Right lobe of liver (tissue), 6 donors: ENCODE data around the gene ENPP6. TPM values are rescaled to one million over a fixed set of nuclear protein-coding genes. Genes with fewer than 3 reads are reported as not detected.
A peak's percentile ranks its signal among the peaks of the same experiment; 100 is the strongest.

Source experiments
- ATAC-seq, 4 donors: fragments of 200-7000 bp; cut with Tn5 transposase; one replicate each; pipeline ENCODE4 v1.9.1; 2020; ENCODE audit warnings: mild to moderate bottlenecking in 4 of 4, moderate library complexity in 4 of 4
- DNase-seq, 3 donors: peaks; one replicate each; pipeline ENCODE4 v3.0.0-alpha.2; 2020
- H3K27ac ChIP-seq, 3 donors: fragments of 200-600 bp; one replicate each; pipeline ENCODE4 v1.8.0; 2022
- H3K27me3 ChIP-seq, 2 donors: fragments of 200-600 bp; one replicate each; pipeline ENCODE4 v1.8.0; 2022
- H3K36me3 ChIP-seq, 4 donors: fragments of 200-600 bp; sonication (generic) in 1 of 4; one replicate each; pipeline versions ENCODE4 v1.5.1 to v1.8.0; 2017 to 2022; ENCODE audit warnings: control low read depth in 1 of 4
- H3K4me1 ChIP-seq, 4 donors: fragments of 200-600 bp; sonication (generic) in 1 of 4; one replicate each; pipeline versions ENCODE4 v1.5.1 to v1.8.0; 2017 to 2022; ENCODE audit warnings: control low read depth in 1 of 4
- H3K4me3 ChIP-seq, 3 donors: fragments of 200-600 bp; one replicate each; pipeline ENCODE4 v1.8.0; 2022
- H3K9me3 ChIP-seq, 4 donors: fragments of 200-600 bp; sonication (generic) in 1 of 4; one replicate each; pipeline versions ENCODE4 v1.5.1 to v1.8.0; 2017 to 2022; ENCODE audit warnings: control low read depth in 1 of 4
- CTCF ChIP-seq, 4 donors: fragments of 200-600 bp in 3 of 4; fragments of 450-650 bp in 1 of 4; IDR thresholded peaks; one replicate each; pipeline versions ENCODE4 v1.5.1 to v1.8.0; 2016 to 2022; ENCODE audit warnings: antibody characterized with exemption in 4 of 4, mild to moderate bottlenecking in 2 of 4
- POLR2A ChIP-seq: fragments of 450-650 bp; IDR thresholded peaks from one replicate; pipeline ENCODE4 v1.6.1; 2017; ENCODE audit warnings: antibody characterized with exemption, mild to moderate bottlenecking
- WGBS: methylation state at CpG from one replicate; pipeline ENCODE4 v1.1.6; 2018; ENCODE audit warnings: low coverage, low lambda C conversion rate; ENCODE audit not compliant: insufficient coverage; ENCODE audit errors: missing lambda C conversion rate; 5-methylcytosine and 5-hydroxymethylcytosine counted together
- intact Hi-C, 2 donors: fragments of 100-400 bp; cut with DNase I; formaldehyde crosslinking; loops; one replicate each; pipeline versions ENCODE4 v1.11.2 to v1.14.1; 2022
- total RNA-seq, 6 experiments: library from RNA; depleted of rRNA in 2 of 6; stranded (reverse); fragments of >200 nt in 2 of 6; fragmentation: NEBNext Ultra II Directional in 3 of 6; extraction: Animal tissue kit (Norgen Biotek cat#: 25700) in 3 of 6; gene quantifications; one replicate each; pipeline versions ENCODE4 v1.1.0 to v1.2.4, GENCODE V29; 2016 to 2023
- donor health status: DM: no; HTN: yes; CAD: no.
- donor health status: DM: no; HTN: no; CAD: no.
- donor health status: DM: no; HTN: no; CAD: no.
- donor health status: DM: no; HTN: yes; CAD: no.
- donor health status: DM: no; HTN: yes; CAD: no.

Gene ENPP6
- total RNA-seq, 6 experiments from 2014 or later: 0.06 to 0.42 TPM; not detected in 4

GRCh38 chr4:184103527-184104264 lies 114.0 kb downstream of the ENPP6 start:
- Histone ChIP-seq H3K36me3 (no peaks in the 10 kb centered on the region), H3K9me3 (no peaks in the 10 kb centered on the region), H3K4me1 (peaks cover 0 to 30% (median 11%) of the 10 kb centered on the region in 4 donors), H3K27me3 (no peaks in the 10 kb centered on the region), H3K27ac (peak overlapping the region in 2 of 3 donors; percentile 35 to 39), H3K4me3 (no peak overlapping the region)
- ATAC-seq (no peak), DNase-seq (no peak)
- 66% methylated on average over 12 of the region's 16 CpGs for WGBS
- TF ChIP-seq CTCF (IDR thresholded peaks at IDR 0.05) (no peak), POLR2A (no peak)
- intact Hi-C loops: no loop called here

GRCh38 chr4:184102927-184103326 lies 114.7 kb downstream of the ENPP6 start:
- intact Hi-C loops: no loop called here
- H3K36me3 ChIP-seq: no peaks in the 10 kb centered on the region
- no peaks in the 10 kb centered on the region for H3K9me3 ChIP-seq
- no peak for DNase-seq
- TF ChIP-seq POLR2A (no peak), CTCF (IDR thresholded peaks at IDR 0.05) (no peak)
- no peak for ATAC-seq
- no CpG with 5 or more reads among the region's 4 CpGs for WGBS
- no peak overlapping the region for H3K4me3 ChIP-seq
- H3K27me3 ChIP-seq: no peaks in the 10 kb centered on the region
- H3K4me1 ChIP-seq: peaks cover 0 to 30% (median 11%) of the 10 kb centered on the region in 4 donors
- no peak overlapping the region for H3K27ac ChIP-seq

GRCh38 chr4:184102488-184102887 lies 115.2 kb downstream of the ENPP6 start:
- no peak for TF ChIP-seq CTCF (IDR thresholded peaks at IDR 0.05)
- TF ChIP-seq POLR2A: no peak
- Histone ChIP-seq H3K27ac (no peak overlapping the region), H3K4me3 (no peak overlapping the region), H3K4me1 (peaks cover 0 to 30% (median 11%) of the 10 kb centered on the region in 4 donors), H3K36me3 (no peaks in the 10 kb centered on the region), H3K9me3 (no peaks in the 10 kb centered on the region), H3K27me3 (no peaks in the 10 kb centered on the region)
- no peak for DNase-seq
- intact Hi-C loops: no loop called here
- WGBS: no CpG with 5 or more reads among the region's 10 CpGs
- ATAC-seq: no peak

GRCh38 chr4:184101711-184102110 lies 116.0 kb downstream of the ENPP6 start:
- no peak for DNase-seq

More at GRCh38 chr4:184101711-184102110, 116.0 kb downstream of the ENPP6 start:
- intact Hi-C loops: no loop called here
- H3K4me1 ChIP-seq: peaks cover 0 to 30% (median 11%) of the 10 kb centered on the region in 4 donors
- no peaks in the 10 kb centered on the region for H3K9me3 ChIP-seq
- 67% methylated on average over 1 of the region's 11 CpGs for WGBS
- no peak for ATAC-seq
- TF ChIP-seq CTCF (IDR thresholded peaks at IDR 0.05): no peak
- TF ChIP-seq POLR2A: no peak
- H3K27ac ChIP-seq: no peak overlapping the region
- no peaks in the 10 kb centered on the region for H3K27me3 ChIP-seq
- H3K4me3 ChIP-seq: no peak overlapping the region
- H3K36me3 ChIP-seq: no peaks in the 10 kb centered on the region
